Activated T-cell treated with anti-CD3 and anti-CD28 coated beads, Interleukin-2, amount 50 U/mL, for 4 hours (primary cell): ENCODE measurements around the gene B2M. TPM values are rescaled to one million over a fixed set of nuclear protein-coding genes. Genes with fewer than 3 reads are reported as not detected.
"Not testable (repeated sequence)": the region's sequence is repeated elsewhere in the genome, so short reads cannot be mapped to it uniquely, and the experiment has no call there.

Experiments
- ATAC-seq, 2 donors: fragments of 200-7000 bp; cut with Tn5 transposase; one replicate each; pipeline ENCODE4 v1.10.0; 2021
- DNase-seq: peaks from one replicate; pipeline ENCODE4 v3.0.0-alpha.2; 2020
- H3K27me3 Mint-ChIP-seq: one replicate; pipeline ENCODE4 v1.8.0; 2021; ENCODE audit warnings: low read depth, mixed read lengths
- H3K36me3 Mint-ChIP-seq: one replicate; pipeline ENCODE4 v1.8.0; 2022; ENCODE audit warnings: mixed read lengths; ENCODE audit not compliant: insufficient read depth
- H3K4me1 Mint-ChIP-seq: one replicate; pipeline ENCODE4 v1.8.0; 2021; ENCODE audit warnings: low read depth, mixed read lengths
- H3K4me3 Mint-ChIP-seq: one replicate; pipeline ENCODE4 v1.8.0; 2021; ENCODE audit warnings: mild to moderate bottlenecking, moderate library complexity, mixed read lengths
- H3K9me3 Mint-ChIP-seq: one replicate; pipeline ENCODE4 v1.8.0; 2021; ENCODE audit warnings: mixed read lengths
- total RNA-seq, 3 donors: library from RNA; stranded (reverse); gene quantifications; one replicate each; pipeline ENCODE4 v1.2.1, GENCODE V29; 2021

B2M gene
- total RNA-seq, 3 donors from 2014 or later: 3,850 to 4,350 (median 4,124) TPM

GRCh38 chr15:44726568-44727484, 15.5 kb downstream of the B2M start:
- Mint-ChIP-seq H3K4me3 (peak overlapping the region; percentile 84), H3K36me3 (peaks cover 7% of the 10 kb centered on the region), H3K9me3 (no peaks in the 10 kb centered on the region), H3K27me3 (no peaks in the 10 kb centered on the region), H3K4me1 (peaks cover 67% of the 10 kb centered on the region)
- ATAC-seq: peak; percentile 61 to 65
- peak; percentile 62 for DNase-seq

GRCh38 chr15:44727485-44728231, 16.3 kb downstream of the B2M start:
- ATAC-seq (no peak), DNase-seq (no peak)

GRCh38 chr15:44728232-44728575, 16.9 kb downstream of the B2M start:
- not testable (repeated sequence) for DNase-seq, H3K27me3 Mint-ChIP-seq, ATAC-seq, H3K9me3 Mint-ChIP-seq
- Mint-ChIP-seq H3K36me3 (peaks cover 13% of the 10 kb centered on the region), H3K4me1 (peaks cover 69% of the 10 kb centered on the region), H3K4me3 (peak overlapping the region; percentile 99)

More at GRCh38 chr15:44727485-44728231, 16.3 kb downstream of the B2M start:
- H3K4me1 Mint-ChIP-seq: peaks cover 68% of the 10 kb centered on the region
- no peaks in the 10 kb centered on the region for H3K9me3 Mint-ChIP-seq
- no peaks in the 10 kb centered on the region for H3K27me3 Mint-ChIP-seq
- H3K4me3 Mint-ChIP-seq: peak overlapping the region; percentile 61
- peaks cover 13% of the 10 kb centered on the region for H3K36me3 Mint-ChIP-seq

- peaks cover 16% of the 10 kb centered on the region for H3K36me3 Mint-ChIP-seq
- peaks cover 71% of the 10 kb centered on the region for H3K4me1 Mint-ChIP-seq
- H3K4me3 Mint-ChIP-seq: peak overlapping the region; percentile 99
- DNase-seq: peak; percentile 95
- no peaks in the 10 kb centered on the region for H3K27me3 Mint-ChIP-seq
- ATAC-seq: peak; percentile 84 to 85
- H3K9me3 Mint-ChIP-seq: no peaks in the 10 kb centered on the region
These were observed 17.5 kb downstream of the B2M start for GRCh38 chr15:44728576-44729407.

GRCh38 chr15:44729408-44730127, 18.3 kb downstream of the B2M start:
- H3K27me3 Mint-ChIP-seq: no peaks in the 10 kb centered on the region
- DNase-seq: no peak
- peak overlapping the region; percentile 99 for H3K4me3 Mint-ChIP-seq
- ATAC-seq: peak; percentile 10 to 13
- H3K36me3 Mint-ChIP-seq: peaks cover 16% of the 10 kb centered on the region
- H3K4me1 Mint-ChIP-seq: peaks cover 69% of the 10 kb centered on the region
- no peaks in the 10 kb centered on the region for H3K9me3 Mint-ChIP-seq

GRCh38 chr15:44734839-44735481, 23.6 kb downstream of the B2M start:
- peaks cover 16% of the 10 kb centered on the region for H3K36me3 Mint-ChIP-seq
- peak overlapping the region; percentile 83 for H3K4me3 Mint-ChIP-seq
- no peaks in the 10 kb centered on the region for H3K27me3 Mint-ChIP-seq
- H3K4me1 Mint-ChIP-seq: peaks cover 74% of the 10 kb centered on the region
- ATAC-seq (no peak), DNase-seq (no peak)
- no peaks in the 10 kb centered on the region for H3K9me3 Mint-ChIP-seq

GRCh38 chr15:44735482-44736180, 24.3 kb downstream of the B2M start:
- Mint-ChIP-seq H3K27me3 (no peaks in the 10 kb centered on the region), H3K4me3 (peak overlapping the region; percentile 83), H3K36me3 (peaks cover 16% of the 10 kb centered on the region), H3K4me1 (peaks cover 74% of the 10 kb centered on the region), H3K9me3 (no peaks in the 10 kb centered on the region)
- ATAC-seq (peak; percentile 65 to 68), DNase-seq (no peak)

- ATAC-seq: peak; percentile 37 to 43
- DNase-seq: no peak
- Mint-ChIP-seq H3K4me3 (peak within 1 kb of the TSS; percentile 83), H3K4me1 (peaks cover 70% of the 10 kb centered on the region), H3K9me3 (no peaks in the 10 kb centered on the region), H3K36me3 (peaks cover 15% of the 10 kb centered on the region), H3K27me3 (no peaks in the 10 kb centered on the region)
These were observed 25.0 kb downstream of the B2M start, which contains the start of gene TRIM69 for GRCh38 chr15:44736181-44736765. TSS of gene TRIM69 (plus strand) at chr15:44736528. CDS start at chr15:44736705, 177 bp downstream.

GRCh38 chr15:44738340-44738984, 27.1 kb downstream of the B2M start:
- DNase-seq (no peak), ATAC-seq (no peak)
- H3K4me1 Mint-ChIP-seq: peaks cover 52% of the 10 kb centered on the region

GRCh38 chr15:44739222-44739847, 28.0 kb downstream of the B2M start:
- H3K36me3 Mint-ChIP-seq, H3K4me3 Mint-ChIP-seq, H3K27me3 Mint-ChIP-seq, ATAC-seq, H3K9me3 Mint-ChIP-seq, DNase-seq: not testable (repeated sequence)
- H3K4me1 Mint-ChIP-seq: peaks cover 45% of the 10 kb centered on the region

More at GRCh38 chr15:44738340-44738984, 27.1 kb downstream of the B2M start:
- Mint-ChIP-seq H3K4me3 (peak overlapping the region; percentile 47), H3K9me3 (no peaks in the 10 kb centered on the region), H3K27me3 (no peaks in the 10 kb centered on the region), H3K36me3 (peaks cover 4% of the 10 kb centered on the region)

- not testable (repeated sequence) for DNase-seq, H3K27me3 Mint-ChIP-seq, H3K4me3 Mint-ChIP-seq, H3K36me3 Mint-ChIP-seq, ATAC-seq, H3K9me3 Mint-ChIP-seq
- H3K4me1 Mint-ChIP-seq: peaks cover 15% of the 10 kb centered on the region
These were observed 32.1 kb downstream of the B2M start for GRCh38 chr15:44743454-44743853.
